Neural crest cell (in vitro differentiated cells): ENCODE measurements around the gene PWWP2A. TPM values are rescaled to one million over a fixed set of nuclear protein-coding genes. Genes with fewer than 3 reads are reported as not detected.

Source experiments
- DNase-seq: peaks from one replicate; pipeline ENCODE4 v3.0.0; 2021; ENCODE audit warnings: low read depth, mixed read lengths, low spot score
- H3K27ac Mint-ChIP-seq: one replicate; pipeline ENCODE4 v1.8.0; 2021; ENCODE audit warnings: mild to moderate bottlenecking, mixed read lengths; ENCODE audit not compliant: unreplicated experiment
- H3K27me3 Mint-ChIP-seq: 2 replicates; pipeline ENCODE4 v1.8.0; 2021; ENCODE audit warnings: low read depth, mild to moderate bottlenecking, mixed read lengths
- H3K36me3 Mint-ChIP-seq: 2 replicates; pipeline ENCODE4 v1.8.0; 2021; ENCODE audit warnings: low read depth, mild to moderate bottlenecking, mixed read lengths
- H3K4me1 Mint-ChIP-seq: 2 replicates; pipeline ENCODE4 v1.8.0; 2021; ENCODE audit warnings: mixed read lengths
- H3K4me3 Mint-ChIP-seq: one replicate; pipeline ENCODE4 v1.8.0; 2021; ENCODE audit warnings: mild to moderate bottlenecking, mixed read lengths
- H3K9me3 Mint-ChIP-seq: 2 replicates; pipeline ENCODE4 v1.8.0; 2021; ENCODE audit warnings: mixed read lengths
- CTCF ChIP-seq: fragments of 200-600 bp; sonication (generic); conservative IDR thresholded peaks from 2 replicates; pipeline ENCODE4 v1.5.0; 2021; ENCODE audit warnings: antibody characterized with exemption, mild to moderate bottlenecking
- total RNA-seq: library from RNA; stranded (reverse); gene quantifications from 2 replicates; pipeline ENCODE4 v1.2.1, GENCODE V29; 2021

The PWWP2A gene
- total RNA-seq, 1 donor from 2014 or later, result 31.6 TPM

- Mint-ChIP-seq H3K4me3 (no peak overlapping the region), H3K4me1 (peaks cover 11% of the 10 kb centered on the region), H3K27me3 (no peaks in the 10 kb centered on the region), H3K9me3 (no peaks in the 10 kb centered on the region), H3K36me3 (no peaks in the 10 kb centered on the region), H3K27ac (no peak overlapping the region)
- DNase-seq, result no peak
- no peak for TF ChIP-seq CTCF
Observed at GRCh38 chr5:160158087-160158486, 38.8 kb upstream of the PWWP2A start.

DNA sequence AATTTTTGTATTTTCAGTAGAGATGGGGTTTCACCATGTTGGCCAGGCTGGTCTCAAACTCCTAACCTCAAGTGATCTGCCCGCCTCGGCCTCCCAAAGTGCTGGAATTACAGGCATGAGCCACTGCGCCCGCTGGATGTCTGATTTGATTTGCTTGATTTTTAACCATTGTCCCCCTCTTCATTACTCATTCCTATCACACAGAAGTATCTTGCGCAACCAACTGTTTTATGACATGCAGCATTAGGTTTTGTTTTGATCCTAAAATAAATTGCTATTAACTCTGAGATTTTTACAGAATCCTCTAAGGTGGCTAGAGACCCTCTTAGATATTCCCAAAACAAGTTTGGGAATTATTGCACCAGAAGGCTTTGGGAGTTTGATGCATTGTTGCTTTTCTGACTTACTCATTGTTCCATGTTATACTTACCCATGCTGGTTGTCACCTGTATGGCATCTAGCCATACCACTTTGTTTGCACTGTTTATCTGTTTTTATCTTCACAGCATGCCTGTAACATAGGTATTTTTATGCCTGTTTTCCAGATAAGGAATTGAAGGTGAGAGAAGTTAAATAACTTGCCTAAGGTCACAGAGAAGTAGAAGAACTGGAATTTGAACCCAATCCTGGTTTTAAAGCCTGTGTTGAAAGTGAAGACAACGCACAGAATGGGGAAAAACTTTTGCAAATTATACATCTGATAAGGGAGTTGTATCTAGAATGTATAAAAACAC is 35.9 kb upstream of the PWWP2A start:
- Mint-ChIP-seq H3K9me3 (no peaks in the 10 kb centered on the region), H3K27ac (no peak overlapping the region), H3K27me3 (no peaks in the 10 kb centered on the region), H3K4me3 (no peak overlapping the region), H3K36me3 (no peaks in the 10 kb centered on the region), H3K4me1 (peaks cover 3% of the 10 kb centered on the region)
- TF ChIP-seq CTCF, result no peak
- DNase-seq, result no peak

- DNase-seq, result no peak
- H3K36me3 Mint-ChIP-seq, result no peaks in the 10 kb centered on the region
- no peak overlapping the region for H3K4me3 Mint-ChIP-seq
- no peaks in the 10 kb centered on the region for H3K27me3 Mint-ChIP-seq
- no peak overlapping the region for H3K27ac Mint-ChIP-seq
- TF ChIP-seq CTCF, result no peak
- H3K4me1 Mint-ChIP-seq, result no peaks in the 10 kb centered on the region
- no peaks in the 10 kb centered on the region for H3K9me3 Mint-ChIP-seq
Observed at GRCh38 chr5:160152901-160153300, 33.7 kb upstream of the PWWP2A start.

GRCh38 chr5:160152287-160152686 is 33.0 kb upstream of the PWWP2A start:
- Mint-ChIP-seq H3K27ac (no peak overlapping the region), H3K9me3 (no peaks in the 10 kb centered on the region), H3K4me3 (no peak overlapping the region), H3K4me1 (peaks cover 3% of the 10 kb centered on the region), H3K36me3 (no peaks in the 10 kb centered on the region), H3K27me3 (no peaks in the 10 kb centered on the region)
- DNase-seq, result no peak
- no peak for TF ChIP-seq CTCF

DNA sequence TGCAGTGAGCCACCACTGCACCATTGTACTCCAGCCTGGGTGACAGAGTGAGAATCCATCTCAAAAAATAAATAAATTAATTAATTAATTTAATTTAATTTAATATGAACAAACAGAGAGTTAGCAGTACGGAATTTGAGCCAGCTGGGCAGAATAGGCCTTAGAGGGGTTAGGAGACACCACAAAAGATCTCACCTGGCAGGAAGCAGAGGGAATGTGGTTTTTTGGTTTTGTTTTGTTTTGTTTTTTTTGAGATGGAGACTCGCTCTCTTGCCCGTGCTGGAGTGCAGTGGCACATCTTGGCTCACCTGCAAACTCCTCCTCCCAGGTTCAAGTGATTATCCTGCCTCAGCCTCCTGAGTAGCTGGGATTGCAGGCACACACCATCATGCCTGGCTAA is 31.8 kb upstream of the PWWP2A start:
- Mint-ChIP-seq H3K36me3 (no peaks in the 10 kb centered on the region), H3K27me3 (no peaks in the 10 kb centered on the region), H3K4me3 (no peak overlapping the region), H3K4me1 (peaks cover 8% of the 10 kb centered on the region), H3K9me3 (no peaks in the 10 kb centered on the region), H3K27ac (no peak overlapping the region)
- TF ChIP-seq CTCF, result no peak
- DNase-seq, result no peak
